Measurements from ENCODE around the gene CFAP46.
A peak's percentile ranks its signal among the peaks of the same experiment; 100 is the strongest.
"Not testable (repeated sequence)": the region's sequence is repeated elsewhere in the genome, so short reads cannot be mapped to it uniquely, and the experiment has no call there.

CFAP46 gene

DNA sequence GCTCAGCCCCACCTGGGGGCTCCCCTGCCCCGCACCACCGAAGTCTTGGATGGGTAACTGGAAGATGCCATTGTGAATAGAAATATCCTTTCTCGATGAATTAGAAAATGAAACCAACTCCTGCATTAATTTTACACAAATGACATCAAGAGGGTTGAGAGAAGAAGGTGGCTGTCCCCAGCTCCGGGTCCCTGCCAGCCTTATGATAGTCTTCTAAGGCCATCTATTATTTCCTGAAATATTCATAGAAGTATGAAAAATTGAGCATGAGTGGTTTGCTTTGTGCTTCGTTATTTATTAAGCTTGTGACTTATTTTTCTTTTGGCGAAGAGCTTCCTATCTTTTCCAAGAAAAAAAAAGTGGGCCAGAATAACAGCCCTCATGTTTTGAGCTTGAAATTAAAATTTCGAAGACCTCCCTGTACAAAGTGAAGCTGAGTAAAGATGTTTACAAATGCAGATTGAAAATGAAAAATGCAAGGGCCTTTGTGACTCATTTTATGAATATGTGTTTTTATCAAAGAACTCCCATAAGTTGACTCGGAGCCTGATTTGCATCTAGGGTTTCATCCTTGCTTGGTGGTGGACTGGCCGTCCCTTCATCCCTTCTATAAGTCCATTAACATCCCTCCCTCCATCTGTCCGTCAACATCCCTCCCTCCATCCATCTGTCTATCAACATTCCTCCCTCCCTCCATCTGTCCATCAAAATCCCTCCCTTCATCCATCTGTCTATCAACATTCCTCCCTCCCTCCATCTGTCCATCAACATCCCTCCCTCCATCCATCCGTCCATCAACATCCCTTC is 20.5 kb upstream of the CFAP46 start:
- peak; percentile 15 for DNase-seq

DNA sequence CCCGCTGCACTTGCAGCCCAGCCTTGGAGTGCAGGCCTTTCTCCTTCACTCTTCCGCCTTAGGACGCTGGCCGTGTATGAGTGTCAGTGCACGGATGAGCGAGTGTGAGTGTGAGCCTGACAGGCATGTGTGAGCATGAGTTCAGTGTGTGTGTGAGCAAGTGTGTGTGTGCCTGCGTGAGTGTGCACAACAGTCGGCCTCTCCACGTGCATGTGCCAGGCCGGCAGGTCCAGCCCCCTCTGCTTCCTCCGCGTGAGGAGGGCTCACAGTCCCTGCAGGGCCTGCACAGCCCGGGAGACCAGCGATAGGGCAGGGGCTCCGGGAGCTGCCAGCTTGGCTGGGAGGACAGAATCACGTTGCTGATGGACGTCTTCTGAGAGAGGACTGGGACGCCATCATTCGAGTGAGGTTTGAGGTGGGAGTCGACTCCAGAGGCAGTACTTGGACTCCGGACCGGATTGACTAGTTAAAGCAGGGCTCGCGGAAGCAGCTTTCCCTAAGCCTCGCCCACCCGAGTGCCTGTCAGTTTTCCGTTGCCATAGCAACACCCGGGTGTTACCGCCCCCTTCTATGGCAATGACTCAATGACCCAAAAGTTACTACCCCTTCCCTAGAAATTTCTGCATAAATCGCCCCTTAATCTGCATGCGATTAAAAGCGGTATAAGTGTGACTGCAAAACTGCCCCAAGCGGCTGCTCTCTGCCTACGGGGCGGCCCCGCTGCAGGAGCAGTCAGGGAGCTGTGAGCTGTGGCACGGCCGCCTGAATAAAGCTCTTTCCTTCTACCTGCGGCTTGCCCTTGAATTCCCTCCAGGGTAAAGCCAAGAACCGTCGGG is 19.6 kb upstream of the CFAP46 start:
- peak; percentile 75 for DNase-seq

DNA sequence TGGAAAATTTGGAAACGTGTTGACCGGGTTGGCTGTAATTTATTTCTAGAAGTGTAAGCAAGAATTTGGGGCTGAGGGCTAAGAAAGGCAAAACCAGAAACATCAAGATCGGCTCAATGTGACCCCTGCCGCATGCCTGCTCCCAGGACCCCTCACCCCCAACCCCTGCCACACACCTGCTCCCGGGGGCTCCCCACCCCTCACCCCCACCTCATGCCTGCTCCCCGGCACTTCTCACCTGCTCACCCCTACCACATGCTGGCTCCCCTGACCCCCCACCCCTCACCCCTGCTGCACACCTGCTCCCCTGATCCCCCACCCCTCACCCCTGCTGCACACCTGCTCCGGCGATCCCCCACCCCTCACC is 19.0 kb upstream of the CFAP46 start:
- DNase-seq, result no peak

DNA sequence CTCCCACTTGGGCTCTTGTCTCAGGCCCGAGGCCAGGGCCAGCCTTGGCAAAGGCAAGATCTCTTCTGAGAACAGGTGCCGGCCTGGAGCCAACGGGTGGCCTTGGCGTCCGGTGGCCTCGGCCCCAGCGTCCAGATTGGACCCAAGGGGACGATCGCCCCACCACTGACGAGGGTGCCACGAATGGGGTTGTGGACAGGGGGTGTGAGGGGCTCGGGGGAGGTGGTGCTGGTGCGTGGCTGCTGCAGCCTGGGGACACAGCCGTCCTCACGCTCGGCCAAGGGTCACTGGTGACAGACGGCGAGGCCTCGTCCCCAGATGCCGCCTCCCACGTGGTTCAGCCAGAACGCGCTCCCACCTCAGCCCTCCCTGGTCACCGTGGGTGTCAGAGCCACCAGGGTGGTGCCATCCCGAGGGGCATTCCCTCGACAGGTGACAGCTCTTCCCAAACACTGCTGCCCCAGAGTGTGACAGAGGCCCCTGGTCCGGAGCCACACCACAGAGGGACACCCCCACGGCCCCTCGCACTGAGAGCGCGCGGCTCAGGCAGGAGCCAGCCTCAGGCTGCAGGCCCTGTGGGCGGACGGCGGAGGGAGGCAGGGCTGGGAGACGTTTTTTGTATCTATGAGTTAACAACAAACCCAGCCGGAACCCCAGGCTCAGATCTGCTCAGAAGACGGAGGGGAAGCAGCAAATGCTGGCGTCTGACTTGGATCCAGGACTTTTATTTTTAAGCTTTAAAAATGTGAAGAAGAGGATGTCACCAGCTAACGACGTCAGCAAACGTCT is 18.5 kb upstream of the CFAP46 start:
- no peak for DNase-seq

DNA sequence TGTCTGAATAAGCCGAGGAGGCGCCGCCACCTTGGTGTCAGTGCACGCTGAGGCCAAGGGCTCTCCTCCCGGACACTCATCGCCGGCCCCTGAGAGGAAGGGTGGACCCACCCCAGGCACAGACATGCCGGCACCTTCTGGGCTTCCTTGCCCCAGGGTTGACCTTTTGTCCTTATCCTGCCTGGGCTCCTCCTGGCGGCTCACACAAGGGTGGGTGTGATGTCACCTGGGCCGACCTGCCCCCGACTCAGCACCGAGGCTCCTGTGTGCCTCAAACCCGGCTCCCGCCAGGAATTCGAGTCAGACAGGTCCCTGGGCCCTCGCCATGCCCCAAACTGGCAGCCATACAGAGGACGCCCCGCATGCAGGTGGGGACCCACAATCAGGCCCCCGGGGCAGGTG is 17.7 kb upstream of the CFAP46 start:
- no peak for DNase-seq

DNA sequence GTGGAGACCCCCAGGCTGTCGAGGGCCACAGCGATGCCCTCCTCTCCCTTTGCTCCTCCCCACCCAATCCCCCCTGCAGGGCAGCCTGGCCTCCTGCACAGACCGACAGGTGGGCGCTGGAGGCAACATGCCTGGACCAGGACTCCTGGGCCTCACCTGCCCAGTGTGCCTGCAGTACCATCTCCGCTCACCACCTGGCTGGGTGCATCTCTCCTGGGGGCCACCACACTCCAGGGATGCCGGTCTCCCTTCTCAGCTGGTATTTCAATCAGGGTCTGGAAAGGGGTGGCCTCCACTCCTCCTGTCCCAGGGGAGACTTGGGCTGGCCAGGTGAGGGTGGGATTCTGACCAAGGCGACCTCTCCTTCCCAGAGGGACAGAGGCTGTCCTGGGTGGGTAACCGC is 17.2 kb upstream of the CFAP46 start:
- DNase-seq, result no peak

DNA sequence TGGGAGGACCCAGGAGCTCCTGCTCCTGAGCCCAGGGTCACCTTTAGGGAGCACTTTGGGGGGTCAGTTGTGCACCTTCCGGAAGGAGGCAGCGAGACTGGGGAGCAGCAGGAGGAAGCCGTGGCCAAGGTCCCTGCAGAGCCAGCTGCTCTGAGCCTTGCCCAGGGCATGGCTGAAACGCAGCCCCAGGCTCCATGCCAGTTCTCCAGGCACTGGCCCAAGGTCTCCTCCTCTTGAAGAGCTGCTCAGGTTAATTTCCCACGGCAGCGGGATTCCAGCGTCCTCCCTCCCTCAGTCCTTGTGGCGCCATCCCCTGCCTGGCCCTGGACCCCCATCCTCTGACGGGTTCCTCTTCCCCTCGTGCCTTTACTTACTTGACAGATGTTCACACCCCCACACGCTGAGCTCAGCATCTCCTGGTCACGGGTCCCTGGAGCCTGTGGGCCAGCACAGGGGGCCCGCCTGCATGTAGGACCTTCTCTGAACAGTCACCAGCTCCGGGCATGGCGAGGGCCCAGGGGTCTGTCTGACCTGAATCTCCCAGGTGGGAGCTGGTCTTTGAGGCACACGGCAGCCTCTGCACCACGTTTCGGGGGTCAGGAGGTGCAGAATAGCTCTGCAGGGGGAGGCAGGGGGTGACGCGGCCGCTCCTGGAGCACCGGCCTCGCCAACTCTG is 16.7 kb upstream of the CFAP46 start:
- DNase-seq, result no peak

DNA sequence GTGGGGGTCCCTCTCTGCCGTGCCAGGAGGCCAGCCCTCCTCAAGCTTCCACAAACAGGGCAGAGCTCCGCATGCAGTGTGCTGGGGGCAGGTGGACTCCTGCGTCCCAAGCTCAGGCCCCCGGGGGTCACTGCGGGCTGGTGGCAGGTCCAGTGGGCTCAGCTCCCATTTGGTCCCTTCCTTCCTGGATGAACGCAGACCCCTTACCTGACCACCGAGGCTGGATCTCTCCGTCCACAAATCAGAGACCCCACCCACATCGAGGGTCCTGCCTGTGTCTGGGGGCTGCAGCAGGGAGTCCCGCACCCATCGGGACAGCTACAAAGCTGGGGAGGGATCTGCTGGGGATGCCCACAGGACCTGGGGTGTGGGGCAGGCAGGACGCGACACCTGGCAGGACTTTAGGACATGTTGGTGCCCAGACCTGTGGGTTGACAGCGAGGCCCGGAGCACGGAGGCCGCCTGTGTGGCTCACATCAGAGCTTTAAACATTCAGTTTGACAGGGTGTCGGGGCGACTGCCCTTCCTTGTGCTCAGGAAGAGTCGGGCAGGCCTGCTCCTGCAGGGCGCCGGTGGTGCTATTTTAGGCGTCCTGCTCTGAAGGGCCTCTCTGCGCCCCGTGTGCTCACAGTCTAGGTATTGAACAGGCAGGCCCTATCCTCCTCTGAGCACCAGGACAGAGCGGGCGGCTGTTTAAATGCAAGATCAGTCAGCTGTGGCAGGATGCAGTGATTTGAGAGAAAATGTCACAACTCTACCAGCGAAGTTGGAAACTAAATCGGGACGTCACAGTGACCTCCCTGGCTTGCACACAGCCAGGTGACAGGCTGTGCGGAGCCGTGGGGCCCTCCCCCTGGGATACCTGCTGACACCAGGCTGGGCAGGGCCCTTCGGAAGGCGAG is 15.9 kb upstream of the CFAP46 start:
- DNase-seq, result no peak

DNA sequence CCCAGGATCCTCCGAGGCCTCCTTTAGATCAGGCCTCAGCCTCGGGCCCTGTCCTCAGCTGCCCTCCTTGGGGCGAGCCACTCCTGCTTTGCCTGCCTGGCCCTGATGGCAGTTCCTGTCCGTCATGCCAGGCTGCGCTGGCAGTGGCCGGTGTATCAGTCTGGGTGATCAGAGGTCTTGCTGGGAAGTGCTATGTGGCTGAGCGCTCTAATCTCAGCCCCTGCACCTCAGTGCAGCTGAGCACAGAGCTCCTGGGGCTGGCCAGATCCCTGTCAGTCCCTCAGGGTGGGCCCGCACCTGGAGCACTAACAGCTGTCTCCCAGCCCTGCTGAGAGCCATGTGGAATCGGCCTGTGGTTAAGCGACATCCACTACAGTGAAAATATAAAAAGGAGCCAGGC is 14.8 kb upstream of the CFAP46 start:
- DNase-seq, result no peak

DNA sequence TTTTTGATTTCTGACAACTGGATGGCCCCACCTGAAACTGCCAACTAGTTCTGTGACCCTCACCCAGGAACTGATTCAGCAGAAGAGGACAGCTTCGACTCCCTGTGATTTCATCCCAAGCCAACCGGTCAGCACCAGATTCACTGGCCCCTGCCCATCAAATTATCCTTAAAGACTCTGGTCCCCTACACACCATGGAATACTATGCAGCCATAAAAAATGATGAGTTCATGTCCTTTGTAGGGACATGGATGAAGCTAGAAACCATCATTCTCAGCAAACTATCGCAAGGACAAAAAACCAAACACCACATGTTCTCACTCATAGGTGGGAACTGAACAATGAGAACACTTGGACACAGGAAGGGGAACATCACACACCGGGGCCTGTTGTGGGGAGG is 13.9 kb upstream of the CFAP46 start:
- DNase-seq, result not testable (repeated sequence)

DNA sequence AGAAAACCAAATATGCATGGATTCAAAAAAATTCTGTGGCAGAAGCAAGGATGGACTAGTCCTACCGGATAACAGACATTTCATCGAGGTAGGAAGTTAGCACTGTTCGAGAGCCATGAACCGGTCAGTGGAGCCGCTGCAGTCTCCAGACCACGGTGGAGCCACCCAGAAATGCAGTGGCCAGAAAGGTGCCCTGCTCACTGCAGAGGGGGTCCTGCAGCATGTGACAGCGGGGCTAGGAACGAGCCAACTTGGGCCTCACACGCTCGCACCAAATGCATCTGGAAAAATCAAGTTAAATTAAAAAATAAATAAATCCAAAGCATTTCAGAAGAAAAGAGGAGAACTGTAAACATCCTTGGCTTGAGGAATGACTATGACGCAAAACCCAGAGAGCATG is 13.1 kb upstream of the CFAP46 start:
- DNase-seq, result no peak

DNA sequence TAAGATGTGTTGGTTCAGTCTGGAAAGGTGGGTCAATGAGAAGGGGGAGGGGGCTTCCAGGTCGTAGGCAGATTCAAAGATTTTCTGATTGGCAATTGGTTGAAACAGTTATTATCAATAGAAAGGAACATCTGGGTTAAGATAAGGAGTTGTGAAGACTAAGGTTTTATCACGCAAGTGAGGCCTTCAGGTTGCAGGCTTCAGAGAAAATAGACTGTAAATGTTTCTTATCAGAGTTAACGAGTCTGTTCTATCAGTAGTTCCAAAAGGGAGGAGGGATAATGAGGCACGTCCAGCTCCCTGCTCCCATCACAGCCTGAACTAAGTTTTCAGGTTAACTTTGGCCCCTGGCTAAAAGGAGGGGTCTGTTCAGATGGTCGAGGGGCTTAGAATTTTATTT is 11.1 kb upstream of the CFAP46 start:
- no peak for DNase-seq

DNA sequence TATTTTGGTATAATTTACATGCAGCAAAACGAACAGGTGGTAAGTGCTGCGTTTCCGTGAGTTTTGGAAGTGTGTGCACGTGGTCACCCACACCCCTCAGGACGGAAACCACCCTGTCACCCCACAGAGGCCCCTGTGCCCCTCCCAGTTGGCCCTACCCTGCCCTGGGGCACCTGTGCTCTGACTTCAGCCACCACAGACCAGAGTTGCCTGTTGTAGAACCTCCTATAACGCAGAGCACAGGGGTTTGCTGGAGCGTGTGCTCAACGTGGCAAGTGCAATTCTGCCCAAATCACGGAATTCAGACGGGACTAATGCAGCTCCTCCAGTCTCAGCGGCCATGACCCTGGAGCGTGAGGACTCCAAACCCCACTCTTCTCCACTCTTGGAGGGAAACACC is 9.6 kb upstream of the CFAP46 start:
- no peak for DNase-seq

DNA sequence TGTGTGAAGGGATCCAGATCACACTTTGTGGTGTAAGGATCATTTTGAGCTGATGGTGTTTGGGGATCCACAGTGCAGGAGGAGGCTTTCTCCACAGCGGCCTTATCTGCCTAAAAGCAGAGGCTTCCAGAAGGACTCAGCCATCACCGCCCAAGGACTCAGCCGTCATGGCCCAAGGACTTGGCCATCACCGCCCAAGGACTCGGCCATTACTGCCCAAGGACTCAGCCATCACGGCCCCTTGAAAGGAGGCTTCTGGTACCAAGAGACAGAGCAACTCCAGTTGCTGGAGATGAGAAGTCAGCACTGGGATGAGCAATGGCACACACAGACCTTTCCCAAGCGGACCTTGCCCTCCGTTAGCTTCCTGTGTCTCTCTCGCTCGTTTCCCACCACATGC is 6.0 kb upstream of the CFAP46 start:
- no peak for DNase-seq

DNA sequence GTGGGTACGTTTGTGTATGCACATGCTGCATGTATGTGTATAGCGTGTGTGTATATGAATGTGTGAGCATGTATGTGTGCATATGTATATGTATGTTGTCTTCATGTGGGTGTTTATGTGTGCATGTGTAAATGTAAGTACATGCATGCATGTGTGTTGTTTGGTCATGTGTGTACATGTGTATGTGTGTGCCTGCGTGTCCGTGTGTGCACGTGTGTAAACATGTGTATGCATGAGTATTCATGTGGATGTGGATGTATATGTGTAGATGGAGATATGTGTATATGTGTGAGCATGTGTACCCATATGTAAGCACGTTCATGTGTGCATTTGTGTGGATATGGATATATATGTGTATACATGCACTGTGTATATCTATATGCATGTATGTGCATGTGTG is 5.5 kb upstream of the CFAP46 start:
- no peak for DNase-seq

DNA sequence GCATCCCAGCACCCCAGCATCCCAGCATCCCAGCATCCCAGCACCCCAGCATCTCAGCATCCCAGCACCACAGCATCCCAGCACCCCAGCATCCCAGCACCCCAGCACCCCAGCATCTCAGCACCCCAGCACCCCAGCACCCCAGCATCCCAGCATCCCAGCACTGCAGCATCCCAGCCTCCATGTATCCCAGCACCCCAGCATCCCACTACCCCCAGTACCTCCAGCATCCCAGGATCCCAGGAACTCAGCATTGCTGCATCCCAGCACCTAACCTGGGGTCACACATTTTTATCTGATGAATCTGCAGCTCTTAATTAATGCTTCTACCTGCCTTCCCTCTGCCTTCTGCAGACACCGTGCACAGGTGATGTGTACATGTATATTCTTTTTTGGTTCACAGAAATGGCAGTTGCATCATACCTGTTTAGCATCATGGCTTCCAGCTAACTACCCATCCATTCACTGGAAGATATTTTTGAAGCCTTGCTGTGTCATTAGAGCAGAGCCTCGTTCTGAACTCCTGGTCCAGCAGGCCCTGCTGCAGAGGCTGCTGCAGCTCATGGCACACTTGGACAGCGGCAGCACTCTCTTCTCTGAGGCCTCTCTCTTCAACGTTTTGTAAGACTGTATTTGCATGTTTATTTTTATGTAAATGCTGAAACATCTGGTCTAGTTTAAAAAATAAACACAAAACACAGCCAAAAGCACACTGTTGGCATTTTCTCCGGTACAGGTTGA is 4.6 kb upstream of the CFAP46 start:
- no peak for DNase-seq

DNA sequence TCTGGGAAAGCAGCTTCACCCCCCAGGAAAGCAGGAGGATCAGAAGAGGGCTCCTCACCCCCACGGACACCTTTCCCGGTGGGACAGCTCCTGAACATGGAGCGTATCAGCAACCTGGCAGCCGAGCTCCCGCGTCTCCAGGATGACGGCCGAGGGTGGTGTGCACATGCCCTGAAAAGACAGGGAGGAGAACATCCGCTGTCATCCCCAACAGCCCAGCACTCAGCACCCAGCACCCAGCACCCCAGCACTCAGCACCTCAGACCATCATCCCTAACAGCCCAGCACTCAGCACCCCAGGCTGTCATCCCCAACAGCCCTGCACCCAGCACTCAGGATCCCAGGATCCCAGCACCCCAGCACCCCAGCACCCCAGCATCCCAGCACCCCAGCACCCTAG is 3.9 kb upstream of the CFAP46 start:
- DNase-seq, result no peak

DNA sequence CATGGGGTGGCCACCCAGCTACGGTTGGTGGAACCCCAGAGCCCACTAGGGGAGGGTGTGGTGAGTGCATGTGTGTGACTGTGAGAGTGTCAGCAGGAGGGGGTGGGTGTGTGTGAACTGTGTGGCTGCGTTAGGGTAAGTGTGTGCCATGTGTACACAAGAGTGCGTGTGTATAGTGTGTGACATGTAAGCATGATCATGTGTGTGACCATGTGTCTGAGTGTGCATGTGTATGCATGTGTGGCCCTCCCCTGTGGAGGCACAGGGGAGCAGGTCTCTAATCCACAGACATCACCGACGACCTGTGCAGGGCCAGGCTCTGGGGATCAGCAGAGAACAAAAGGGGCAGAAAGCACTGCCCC is 3.5 kb upstream of the CFAP46 start:
- no peak for DNase-seq

DNA sequence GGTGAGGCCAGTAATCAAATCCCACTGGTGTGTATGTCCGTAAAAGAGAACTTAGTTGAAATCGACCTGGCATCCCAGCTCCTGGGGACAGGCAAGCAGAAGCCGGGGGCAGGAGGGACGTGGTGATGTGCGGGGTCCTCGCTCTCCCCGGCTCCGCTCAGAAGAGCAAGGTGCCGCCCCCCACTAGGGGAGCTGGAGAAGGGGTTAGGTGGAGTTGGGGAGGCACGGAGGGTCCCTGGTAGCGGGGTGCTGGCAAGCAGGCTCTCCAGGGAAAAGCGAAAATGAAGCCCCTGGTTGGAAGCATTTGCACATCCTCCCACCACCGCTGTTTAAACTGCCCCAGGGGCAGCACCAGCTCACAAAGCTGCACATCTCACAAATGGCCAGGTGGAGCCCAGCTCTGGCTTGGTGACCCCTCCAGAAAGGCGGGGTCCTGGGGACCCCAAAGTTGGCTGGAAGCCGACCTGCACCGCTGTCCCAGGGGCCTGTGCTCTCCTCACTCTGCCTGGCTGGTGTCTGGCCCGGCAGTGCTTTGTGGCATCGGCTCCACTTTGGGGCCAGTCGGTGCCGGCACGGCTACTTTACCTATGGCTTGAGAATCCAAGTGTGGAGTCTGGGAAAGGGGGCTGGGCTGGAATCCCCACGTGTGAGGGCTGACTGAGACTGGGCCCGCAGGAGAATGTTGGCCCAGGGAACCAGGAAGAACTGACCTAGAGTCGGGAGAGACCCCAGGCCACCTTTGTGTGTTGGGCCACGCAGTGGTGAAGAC is 2.9 kb upstream of the CFAP46 start:
- no peak for DNase-seq

DNA sequence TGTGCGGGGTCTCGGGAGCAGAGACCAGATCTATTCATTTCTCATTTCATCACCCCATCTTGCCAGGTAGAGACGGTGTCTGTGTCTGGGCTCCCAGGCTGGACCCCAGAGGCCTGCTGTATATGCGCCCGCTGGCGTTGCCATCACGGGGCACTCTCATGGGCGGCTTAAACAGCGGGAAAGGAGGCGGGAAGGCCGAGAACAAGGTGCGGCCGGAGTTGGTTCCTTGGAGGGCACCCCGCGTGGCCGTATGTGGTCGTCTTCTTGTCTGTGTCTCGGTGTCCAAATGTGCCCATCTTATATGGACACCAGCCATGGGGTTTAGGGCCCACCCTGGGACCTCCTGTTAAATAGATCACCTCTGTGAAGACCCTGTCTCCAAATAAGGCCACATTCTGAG is 2.1 kb upstream of the CFAP46 start:
- no peak for DNase-seq
